Measurements from ENCODE around the gene POLR3H. TPM values are rescaled to one million over a fixed set of nuclear protein-coding genes. Genes with fewer than 3 reads are reported as not detected.

POLR3H gene
- total and polyA plus RNA-seq, 2 donors (not counting 3 experiments of a cell fraction or from before 2014, with no cell fraction given) = 31.2 to 39.4 TPM

- Histone ChIP-seq H3K4me1 (ENCODE audit: control insufficient read depth, extremely low read depth, insufficient read depth, low read length) (peaks cover 11% of the 10 kb centered on the region), H3K9ac (replicated peaks; ENCODE audit: extremely low read depth, insufficient read depth, low read length) (no peak overlapping the region), H3K27ac (ENCODE audit: insufficient read depth, low read depth, low read length) (no peak overlapping the region), H3K27me3 (ENCODE audit: control insufficient read depth in 2 of 2, insufficient read depth in 2 of 2, low read length in 2 of 2) (peaks cover 0 to 8% of the 10 kb centered on the region in 2 experiments), H3K4me3 (replicated peaks in 1 of 3; ENCODE audit: insufficient read depth in 1 of 3, low read depth in 1 of 3, low read length in 3 of 3) (no peak overlapping the region), H4K20me1 (replicated peaks; ENCODE audit: control insufficient read depth, extremely low read depth, insufficient read depth, low read length) (no peaks in the 10 kb centered on the region), H3K9me1 (replicated peaks; ENCODE audit: control insufficient read depth, extremely low read depth, insufficient read depth, low read length) (no peaks in the 10 kb centered on the region), H3K4me2 (ENCODE audit: insufficient read depth, low read length) (no peak overlapping the region), H3K36me3 (ENCODE audit: control insufficient read depth in 2 of 2, extremely low read depth in 1 of 2, insufficient read depth in 2 of 2, low read length in 2 of 2) (no peaks in the 10 kb centered on the region), H2AFZ (ENCODE audit: low read depth, low read length) (no peak overlapping the region), H3K9me3 (replicated peaks; ENCODE audit: control insufficient read depth, insufficient read depth, low read length) (no peaks in the 10 kb centered on the region), H3K79me2 (ENCODE audit: control insufficient read depth, insufficient read depth, low read length) (no peaks in the 10 kb centered on the region)
- intact Hi-C loops (cut with micrococcal nuclease) = no loop called here
- DNase-seq (ENCODE audit: low read depth, low spot score) (no peak), FAIRE-seq (no peak)
- TF ChIP-seq POLR2A (IDR thresholded peaks at IDR 0.05; ENCODE audit: low read depth, low read length) = no peak
- no peak for TF ChIP-seq CTCF (IDR thresholded peaks at IDR 0.05; ENCODE audit: extremely low read depth in 1 of 2, insufficient read depth in 1 of 2, low read depth in 1 of 2, low read length in 2 of 2)
- TF ChIP-seq GATA2 (IDR thresholded peaks at IDR 0.05; ENCODE audit: insufficient read depth, insufficient read length, low read depth, low read length) = no peak
- no peak for TF ChIP-seq FOS (IDR thresholded peaks at IDR 0.05; ENCODE audit: borderline replicate concordance, insufficient read depth, low read length)
- no peak for TF ChIP-seq MAX (IDR thresholded peaks at IDR 0.05; ENCODE audit: insufficient read depth, insufficient read length)
- no peak for TF ChIP-seq POLR2AphosphoS5 (IDR thresholded peaks at IDR 0.05; ENCODE audit: insufficient read depth, low read depth, low read length)
- TF ChIP-seq EZH2 (IDR thresholded peaks at IDR 0.05; ENCODE audit: borderline replicate concordance, low read depth, low read length, severe bottlenecking) = no peak
- no peak for TF ChIP-seq MYC (IDR thresholded peaks at IDR 0.05; ENCODE audit: low read depth, low read length)
- no peak for TF ChIP-seq JUN (IDR thresholded peaks at IDR 0.05; ENCODE audit: borderline replicate concordance, insufficient read depth, insufficient read length, low read depth)
- ChIA-PET CTCF (no interaction called here), POLR2A (no interaction called here)
- BruUV-seq (replicated peaks) = no TSS peak
- dilution Hi-C loops (cut with MboI; ENCODE audit: extremely low pct_ligation_motif_present, low sequenced_read_pairs) = no loop called here
Measured at GRCh38 chr22:41561335-41561734, 17.1 kb upstream of the POLR3H start.

Measured in endothelial cell of umbilical vein (primary cell).